ENCODE data around the gene XIAP. TPM values are rescaled to one million over a fixed set of nuclear protein-coding genes. Genes with fewer than 3 reads are reported as not detected.
A peak's percentile ranks its signal among the peaks of the same experiment; 100 is the strongest.

The XIAP gene
- total RNA-seq, 4 donors from 2014 or later: 15.1 to 60.3 (median 41.2) TPM

DNA sequence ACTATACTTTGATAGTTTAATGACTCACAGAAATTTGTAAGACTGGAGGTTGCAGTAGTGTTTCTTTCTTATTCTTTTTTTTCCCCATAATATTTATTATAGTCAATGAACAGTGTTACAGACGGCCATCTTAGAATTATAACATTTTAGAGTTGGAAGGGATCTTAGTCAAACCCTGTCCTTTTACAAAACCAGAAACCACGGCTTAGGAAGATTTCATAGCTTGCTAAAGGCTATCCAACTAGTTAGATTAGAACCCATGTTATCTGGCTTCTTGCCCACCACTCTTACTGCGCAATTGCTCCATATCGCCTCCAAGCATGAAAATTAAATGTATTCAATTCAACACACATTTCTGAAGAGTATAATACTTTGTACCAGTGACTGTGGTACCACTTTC, 1.1 kb downstream of the XIAP start:
- peaks cover 0 to 24% (median 2%) of the 10 kb centered on the region in 4 donors for H3K4me1 ChIP-seq
- H3K4me3 ChIP-seq: peak overlapping the region in 3 of 4 donors; percentile 57 to 77 (median 71)
- H3K27ac ChIP-seq: peak overlapping the region; percentile 95 to 99 (median 98)
- intact Hi-C loops (cut with DNase I; ENCODE audit: low total_unique reads): no loop called here
- H3K27me3 ChIP-seq: no peaks in the 10 kb centered on the region
- no peaks in the 10 kb centered on the region for H3K9me3 ChIP-seq
- TF ChIP-seq POLR2A (IDR thresholded peaks at IDR 0.05): no peak
- TF ChIP-seq, protein P1, sequence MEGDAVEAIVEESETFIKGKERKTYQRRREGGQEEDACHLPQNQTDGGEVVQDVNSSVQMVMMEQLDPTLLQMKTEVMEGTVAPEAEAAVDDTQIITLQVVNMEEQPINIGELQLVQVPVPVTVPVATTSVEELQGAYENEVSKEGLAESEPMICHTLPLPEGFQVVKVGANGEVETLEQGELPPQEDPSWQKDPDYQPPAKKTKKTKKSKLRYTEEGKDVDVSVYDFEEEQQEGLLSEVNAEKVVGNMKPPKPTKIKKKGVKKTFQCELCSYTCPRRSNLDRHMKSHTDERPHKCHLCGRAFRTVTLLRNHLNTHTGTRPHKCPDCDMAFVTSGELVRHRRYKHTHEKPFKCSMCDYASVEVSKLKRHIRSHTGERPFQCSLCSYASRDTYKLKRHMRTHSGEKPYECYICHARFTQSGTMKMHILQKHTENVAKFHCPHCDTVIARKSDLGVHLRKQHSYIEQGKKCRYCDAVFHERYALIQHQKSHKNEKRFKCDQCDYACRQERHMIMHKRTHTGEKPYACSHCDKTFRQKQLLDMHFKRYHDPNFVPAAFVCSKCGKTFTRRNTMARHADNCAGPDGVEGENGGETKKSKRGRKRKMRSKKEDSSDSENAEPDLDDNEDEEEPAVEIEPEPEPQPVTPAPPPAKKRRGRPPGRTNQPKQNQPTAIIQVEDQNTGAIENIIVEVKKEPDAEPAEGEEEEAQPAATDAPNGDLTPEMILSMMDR (IDR thresholded peaks at IDR 0.05): no peak
- TF ChIP-seq EP300 (IDR thresholded peaks at IDR 0.05; ENCODE audit: low read depth): no peak
- TF ChIP-seq POLR2AphosphoS5 (IDR thresholded peaks at IDR 0.05): no peak
- in situ Hi-C loops (cut with MboI; ENCODE audit: low pct_ligation_motif_present in 1 of 4, low pct_unique_long_range_greater_than_20kb in 1 of 4, low sequenced_read_pairs in 3 of 4): no loop called here
- no peaks in the 10 kb centered on the region for H3K36me3 ChIP-seq
- WGBS, 2 donors (ENCODE audit: low coverage in 1 of 2): 4 to 39% methylated on average over 4 of the region's 4 CpGs
- no peak for DNase-seq

DNA sequence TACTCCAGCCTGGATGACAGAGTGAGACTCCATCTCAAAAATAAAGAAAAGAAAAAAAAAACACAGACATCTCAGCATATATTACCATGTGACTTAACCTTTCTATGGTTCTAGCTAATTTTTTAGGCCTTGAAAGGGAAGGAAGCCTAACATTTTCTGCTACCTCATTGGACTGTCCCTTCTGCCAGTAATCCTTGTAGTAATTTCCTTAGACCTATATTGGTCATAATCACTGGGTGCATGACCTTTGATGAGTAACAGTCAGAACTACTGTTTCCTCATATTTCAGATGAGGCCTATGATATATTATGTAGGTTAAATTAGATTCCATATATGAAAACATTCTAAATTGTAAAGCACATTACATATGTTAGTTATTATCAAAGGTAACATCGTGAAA, 9.6 kb downstream of the XIAP start:
- Histone ChIP-seq H3K36me3 (no peaks in the 10 kb centered on the region), H3K27me3 (no peaks in the 10 kb centered on the region), H3K27ac (no peak overlapping the region), H3K4me3 (no peak overlapping the region), H3K9me3 (no peaks in the 10 kb centered on the region), H3K4me1 (peaks cover 0 to 4% (median 0%) of the 10 kb centered on the region in 4 donors)
- 68% methylated on average over 1 of the region's 1 CpG; no CpG with 5 or more reads in 1 of the 2 donors for WGBS, 2 donors (ENCODE audit: low coverage in 1 of 2)
- no peak for DNase-seq
- TF ChIP-seq, protein P1 (IDR thresholded peaks at IDR 0.05): no peak
- TF ChIP-seq EP300 (IDR thresholded peaks at IDR 0.05; ENCODE audit: low read depth) (no peak), POLR2AphosphoS5 (IDR thresholded peaks at IDR 0.05) (no peak)
- in situ Hi-C loops (cut with MboI; ENCODE audit: low pct_ligation_motif_present in 1 of 4, low pct_unique_long_range_greater_than_20kb in 1 of 4, low sequenced_read_pairs in 3 of 4): no loop called here
- intact Hi-C loops (cut with DNase I; ENCODE audit: low total_unique reads): no loop called here

DNA sequence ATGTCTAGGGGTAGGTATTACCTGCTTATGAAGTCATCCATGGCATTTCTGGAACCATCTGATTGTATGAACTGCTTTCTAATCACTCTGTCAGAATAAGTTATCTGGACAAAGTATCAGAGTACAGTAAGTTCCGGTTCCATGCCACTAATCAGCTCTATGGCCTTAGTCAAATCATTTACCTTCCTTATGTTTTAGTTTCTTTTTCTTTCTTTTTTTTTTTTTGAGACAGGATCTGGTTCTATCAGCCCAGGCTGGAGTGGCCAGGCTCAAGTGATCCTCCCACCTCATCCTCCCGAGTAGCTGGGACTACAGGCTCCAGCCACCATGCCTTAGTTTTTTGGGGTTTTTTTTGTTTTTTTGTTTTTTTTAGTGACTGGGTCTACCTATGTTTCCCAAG, 11.5 kb downstream of the XIAP start:
- no peak overlapping the region for H3K4me3 ChIP-seq
- WGBS, 2 donors (ENCODE audit: low coverage in 1 of 2): 74% methylated on average over 2 of the region's 2 CpGs; no CpG with 5 or more reads in 1 of the 2 donors
- no peak for TF ChIP-seq EP300 (IDR thresholded peaks at IDR 0.05; ENCODE audit: low read depth)
- no peak for TF ChIP-seq POLR2AphosphoS5 (IDR thresholded peaks at IDR 0.05)
- TF ChIP-seq, protein P1 (IDR thresholded peaks at IDR 0.05): no peak
- TF ChIP-seq POLR2A (IDR thresholded peaks at IDR 0.05): no peak
- H3K4me1 ChIP-seq: peaks cover 0 to 4% (median under 1%) of the 10 kb centered on the region in 4 donors
- H3K27ac ChIP-seq: no peak overlapping the region
- no peaks in the 10 kb centered on the region for H3K36me3 ChIP-seq
- H3K9me3 ChIP-seq: no peaks in the 10 kb centered on the region
- H3K27me3 ChIP-seq: no peaks in the 10 kb centered on the region
- DNase-seq: no peak
- intact Hi-C loops (cut with DNase I; ENCODE audit: low total_unique reads) (no loop called here), in situ Hi-C loops (cut with MboI; ENCODE audit: low pct_ligation_motif_present in 1 of 4, low pct_unique_long_range_greater_than_20kb in 1 of 4, low sequenced_read_pairs in 3 of 4) (no loop called here)

DNA sequence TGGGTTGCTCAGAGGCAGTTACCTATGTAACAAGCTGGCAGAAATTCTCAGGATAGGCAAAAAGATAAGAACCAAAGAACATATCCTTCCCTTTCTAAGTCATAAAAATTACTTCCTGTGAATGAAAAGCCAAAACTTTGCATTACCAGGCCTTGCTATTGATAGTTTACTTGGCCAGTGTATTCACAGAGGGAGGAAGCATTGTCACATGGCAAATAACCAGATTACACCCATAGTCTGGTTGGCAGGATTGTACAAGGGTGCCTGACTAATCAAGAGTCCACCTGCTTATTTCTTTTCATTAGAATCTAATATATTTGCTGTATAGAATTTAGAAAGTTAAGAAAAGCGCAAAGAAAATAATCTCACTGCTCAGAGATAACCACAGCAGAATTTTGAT, 14.1 kb downstream of the XIAP start:
- TF ChIP-seq, protein P1 (IDR thresholded peaks at IDR 0.05): no peak
- TF ChIP-seq POLR2AphosphoS5 (IDR thresholded peaks at IDR 0.05) (no peak), EP300 (IDR thresholded peaks at IDR 0.05; ENCODE audit: low read depth) (no peak), POLR2A (IDR thresholded peaks at IDR 0.05) (no peak)
- DNase-seq: no peak
- Histone ChIP-seq H3K9me3 (no peaks in the 10 kb centered on the region), H3K4me3 (no peak overlapping the region), H3K4me1 (peaks cover 0 to 19% (median 2%) of the 10 kb centered on the region in 4 donors), H3K27ac (no peak overlapping the region), H3K27me3 (no peaks in the 10 kb centered on the region), H3K36me3 (no peaks in the 10 kb centered on the region)
- in situ Hi-C loops (cut with MboI; ENCODE audit: low pct_ligation_motif_present in 1 of 4, low pct_unique_long_range_greater_than_20kb in 1 of 4, low sequenced_read_pairs in 3 of 4): no loop called here
- intact Hi-C loops (cut with DNase I; ENCODE audit: low total_unique reads): no loop called here
- WGBS, 2 donors (ENCODE audit: low coverage in 1 of 2): 94% methylated on average over 1 of the region's 1 CpG; no CpG with 5 or more reads in 1 of the 2 donors

All from transverse colon (tissue), 4 donors.